ENCODE data around the gene SCN10A. TPM values are rescaled to one million over a fixed set of nuclear protein-coding genes. Genes with fewer than 3 reads are reported as not detected.

The SCN10A gene
- total RNA-seq, 1 experiment from 2014 or later, result not detected

- CTCF ChIA-PET, result interaction anchor here (1.0 to 4.4 kb wide), 4 partner anchors 13 to 128 kb away, joined by 3 to 38 read pairs (median 6); no protein-coding TSS in a partner anchor
- peak; percentile 61 for DNase-seq (ENCODE audit: low spot score)
- peak within 1 kb of the TSS; percentile 84 for H3K4me3 Mint-ChIP-seq
Observed at GRCh38 chr3:38649500-38650247, 166.3 kb downstream of the SCN10A start, which contains the start of gene SCN5A. Gene SCN5A (minus strand): TSS chr3:38649687. CDS start chr3:38633307, 16,380 bp downstream.

DNA sequence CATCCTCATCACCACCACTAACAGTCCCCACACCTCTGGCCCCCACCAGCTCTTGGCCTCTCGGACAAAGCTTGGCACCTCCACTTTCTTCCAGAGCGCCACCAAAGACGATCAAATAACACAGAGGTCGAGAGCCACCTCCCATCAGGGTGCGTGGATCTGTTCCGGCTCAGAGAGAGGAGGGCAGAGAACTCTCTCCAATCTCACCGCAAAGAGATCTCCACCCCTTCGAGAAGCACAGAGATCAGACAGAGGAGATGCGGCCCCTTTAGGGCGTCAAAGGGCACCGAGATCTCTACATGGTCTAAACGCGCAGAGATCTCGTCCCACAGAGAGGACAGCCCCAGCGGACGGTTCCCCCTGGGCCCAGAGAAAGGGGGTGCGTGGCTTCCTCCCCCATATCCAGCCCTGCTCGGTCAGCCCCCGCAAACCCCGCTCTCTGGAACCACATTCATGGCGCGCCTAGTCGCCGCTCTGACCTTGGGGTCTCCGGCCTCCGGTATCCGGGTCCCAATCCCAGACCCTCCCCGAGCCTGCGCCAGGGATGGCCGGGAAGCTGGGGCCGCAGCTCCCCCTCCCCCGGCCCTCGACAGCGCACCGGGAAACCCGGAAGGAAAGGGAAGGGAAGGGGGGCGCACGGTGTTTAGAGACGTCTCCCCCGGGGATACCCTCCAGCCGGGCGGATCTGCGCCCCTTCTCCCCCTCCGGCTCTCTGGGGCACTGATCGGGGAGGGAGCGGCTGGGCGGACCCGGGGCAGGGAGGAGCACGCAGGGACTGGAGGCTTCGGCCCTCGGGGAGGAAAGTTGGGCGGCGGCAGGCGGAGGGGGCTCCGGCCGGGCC is 167.1 kb downstream of the SCN10A start:
- peak; percentile 45 for ATAC-seq
- ChIA-PET CTCF (interaction anchor here (0.6 to 4.4 kb wide), 8 partner anchors 13 to 302 kb away, joined by 3 to 38 read pairs (median 4); partner anchors contain the start of gene XYLB), POLR2A (no interaction called here)
- H3K9me3 Mint-ChIP-seq, result peaks cover 4% of the 10 kb centered on the region; the same call in 1 of the 2 replicates
- H3K4me1 Mint-ChIP-seq, result peaks cover 4% of the 10 kb centered on the region; the same call in 1 of the 2 replicates
- no peaks in the 10 kb centered on the region for H3K36me3 Mint-ChIP-seq
- no peak overlapping the region for H3K27ac Mint-ChIP-seq
- peaks cover 9% of the 10 kb centered on the region for H3K27me3 Mint-ChIP-seq (ENCODE audit: low read depth)
- DNase-seq (ENCODE audit: low spot score), result peak; percentile 50
- H3K4me3 Mint-ChIP-seq, result peak overlapping the region; percentile 84
- TF ChIP-seq SMAD3 (CRISPR knock-in tag; IDR thresholded peaks at IDR 0.05; ENCODE audit: borderline replicate concordance) (no peak; the same call in 1 of the 2 replicates), FOXP1 (CRISPR knock-in tag; IDR thresholded peaks at IDR 0.05; ENCODE audit: borderline replicate concordance) (no peak), AFF4 (CRISPR knock-in tag; IDR thresholded peaks at IDR 0.05; ENCODE audit: borderline replicate concordance) (no peak), CREM (CRISPR knock-in tag; IDR thresholded peaks at IDR 0.05) (no peak), TEAD1 (CRISPR knock-in tag; IDR thresholded peaks at IDR 0.05) (0 out of 2 replicates have a peak, but pooled peaks have one; percentile 5)

More at GRCh38 chr3:38649500-38650247, 166.3 kb downstream of the SCN10A start, which contains the start of gene SCN5A:
- POLR2A ChIA-PET, result no interaction called here
- Mint-ChIP-seq H3K9me3 (peaks cover 4% of the 10 kb centered on the region; the same call in 1 of the 2 replicates), H3K4me1 (peaks cover 4% of the 10 kb centered on the region; the same call in 1 of the 2 replicates), H3K36me3 (no peaks in the 10 kb centered on the region), H3K27me3 (ENCODE audit: low read depth) (peaks cover 15% of the 10 kb centered on the region), H3K27ac (no peak within 1 kb of the TSS)
- TF ChIP-seq ZNF219 (CRISPR knock-in tag; IDR thresholded peaks at IDR 0.05; ENCODE audit: borderline replicate concordance), result 0 out of 2 replicates have a peak, but pooled peaks have one; percentile 43
- TF ChIP-seq MAX (CRISPR knock-in tag; IDR thresholded peaks at IDR 0.05), result peak; percentile 84; the same call in 1 of the 2 replicates
- TF ChIP-seq TEAD4 (CRISPR knock-in tag; IDR thresholded peaks at IDR 0.05), result no peak
- TF ChIP-seq NR3C1 (CRISPR knock-in tag; conservative IDR thresholded peaks at IDR 0.05; ENCODE audit: low read depth), result no peak
- no peak for TF ChIP-seq PRRX2 (CRISPR knock-in tag; IDR thresholded peaks at IDR 0.05)
- peak; percentile 74; the same call in 1 of the 2 replicates for TF ChIP-seq USF1 (CRISPR knock-in tag; IDR thresholded peaks at IDR 0.05)
- TF ChIP-seq ARID4B (CRISPR knock-in tag; IDR thresholded peaks at IDR 0.05; ENCODE audit: borderline replicate concordance), result peak; percentile 52; the same call in 1 of the 2 replicates
- TF ChIP-seq EMX1 (CRISPR knock-in tag; IDR thresholded peaks at IDR 0.05), result no peak
- 0 out of 2 replicates have a peak, but pooled peaks have one; percentile 32 for TF ChIP-seq TEAD1 (CRISPR knock-in tag; IDR thresholded peaks at IDR 0.05)
- no peak; the same call in 1 of the 2 replicates for TF ChIP-seq ETV6 (CRISPR knock-in tag; IDR thresholded peaks at IDR 0.05)
- TF ChIP-seq USF2 (CRISPR knock-in tag; IDR thresholded peaks at IDR 0.05), result peak; percentile 68
- ATAC-seq, result peak; percentile 78
